Stimulated activated effector memory CD8-positive, alpha-beta T cell treated with anti-CD3 and anti-CD28 coated beads, Interleukin-12 subunit alpha, Interleukin-12 subunit beta, amount 100 ng/mL, for 72 hours (primary cell): ENCODE data around the gene STK24.
"Not testable (repeated sequence)": the region's sequence is repeated elsewhere in the genome, so short reads cannot be mapped to it uniquely, and the experiment has no call there.

Experiments used
- ATAC-seq: fragments of 150-1000 bp; cut with Tn5 transposase; 2 replicates; pipeline ENCODE4 v1.10.0; 2021
- DNase-seq, 2 donors: peaks; one replicate each; pipeline ENCODE4 v3.0.0; 2021 to 2022; ENCODE audit warnings: low spot score in 2 of 2
- H3K27ac Mint-ChIP-seq: one replicate; pipeline ENCODE4 v1.8.0; 2022; ENCODE audit warnings: mild to moderate bottlenecking, mixed read lengths
- H3K36me3 Mint-ChIP-seq: one replicate; pipeline ENCODE4 v1.8.0; 2022; ENCODE audit warnings: mild to moderate bottlenecking, mixed read lengths
- H3K4me1 Mint-ChIP-seq: one replicate; pipeline ENCODE4 v1.8.0; 2022; ENCODE audit warnings: mixed read lengths
- H3K4me3 Mint-ChIP-seq: one replicate; pipeline ENCODE4 v1.8.0; 2022; ENCODE audit warnings: mild to moderate bottlenecking, mixed read lengths
- H3K9me3 Mint-ChIP-seq: one replicate; pipeline ENCODE4 v1.8.0; 2022; ENCODE audit warnings: mixed read lengths

STK24 gene

GRCh38 chr13:98571955-98572662 is 4.8 kb downstream of the STK24 start:
- DNase-seq: peak in 1 of 2 donors; percentile 57
- Mint-ChIP-seq H3K36me3 (peaks cover 81% of the 10 kb centered on the region), H3K4me1 (peaks cover 70% of the 10 kb centered on the region)

GRCh38 chr13:98570929-98571372 is 6.0 kb downstream of the STK24 start:
- Mint-ChIP-seq H3K27ac (peak overlapping the region; percentile 91), H3K36me3 (peaks cover 88% of the 10 kb centered on the region)
- peak in 1 of 2 donors; percentile 58 for DNase-seq

More at GRCh38 chr13:98571955-98572662, 4.8 kb downstream of the STK24 start:
- H3K27ac Mint-ChIP-seq: peak overlapping the region; percentile 91
- H3K4me3 Mint-ChIP-seq: peak overlapping the region; percentile 87
- H3K9me3 Mint-ChIP-seq: peaks cover 3% of the 10 kb centered on the region
- ATAC-seq: peak; percentile 1

GRCh38 chr13:98569494-98570367 is 7.2 kb downstream of the STK24 start:
- not testable (repeated sequence) for H3K9me3 Mint-ChIP-seq, DNase-seq, ATAC-seq
- peaks cover 88% of the 10 kb centered on the region for H3K36me3 Mint-ChIP-seq
- H3K27ac Mint-ChIP-seq: peak overlapping the region; percentile 91
- H3K4me3 Mint-ChIP-seq: peak overlapping the region; percentile 87
- peaks cover 93% of the 10 kb centered on the region for H3K4me1 Mint-ChIP-seq

More at GRCh38 chr13:98570929-98571372, 6.0 kb downstream of the STK24 start:
- H3K4me1 Mint-ChIP-seq: peaks cover 82% of the 10 kb centered on the region
- H3K4me3 Mint-ChIP-seq: peak overlapping the region; percentile 87
- H3K9me3 Mint-ChIP-seq: peaks cover 3% of the 10 kb centered on the region
- ATAC-seq: peak; percentile 69

GRCh38 chr13:98568918-98569317 is 8.0 kb downstream of the STK24 start:
- Mint-ChIP-seq H3K4me3 (peak overlapping the region; percentile 87), H3K36me3 (peaks cover 88% of the 10 kb centered on the region), H3K27ac (peak overlapping the region; percentile 91), H3K4me1 (peaks cover 95% of the 10 kb centered on the region), H3K9me3 (peaks cover 3% of the 10 kb centered on the region)
- no peak for DNase-seq
- no peak for ATAC-seq

GRCh38 chr13:98567140-98567539 is 9.8 kb downstream of the STK24 start:
- H3K9me3 Mint-ChIP-seq: peaks cover 3% of the 10 kb centered on the region
- H3K4me3 Mint-ChIP-seq: peak overlapping the region; percentile 87

GRCh38 chr13:98565726-98566565 is 11.0 kb downstream of the STK24 start:
- peaks cover 3% of the 10 kb centered on the region for H3K9me3 Mint-ChIP-seq

More at GRCh38 chr13:98567140-98567539, 9.8 kb downstream of the STK24 start:
- H3K36me3 Mint-ChIP-seq: peaks cover 81% of the 10 kb centered on the region
- DNase-seq (no peak), ATAC-seq (no peak)
- H3K4me1 Mint-ChIP-seq: peaks cover 97% of the 10 kb centered on the region
- peak overlapping the region; percentile 91 for H3K27ac Mint-ChIP-seq

GRCh38 chr13:98564204-98564603 is 12.7 kb downstream of the STK24 start:
- ATAC-seq: peak; percentile 68
- Mint-ChIP-seq H3K27ac (peak overlapping the region; percentile 66), H3K4me3 (peak overlapping the region; percentile 79), H3K36me3 (peaks cover 89% of the 10 kb centered on the region), H3K9me3 (peaks cover 2% of the 10 kb centered on the region), H3K4me1 (peaks cover 94% of the 10 kb centered on the region)
- DNase-seq: no peak

More at GRCh38 chr13:98565726-98566565, 11.0 kb downstream of the STK24 start:
- H3K4me3 Mint-ChIP-seq: peak overlapping the region; percentile 87
- H3K36me3 Mint-ChIP-seq: peaks cover 83% of the 10 kb centered on the region
- no peak for DNase-seq
- ATAC-seq: no peak
- peak overlapping the region; percentile 91 for H3K27ac Mint-ChIP-seq
- peaks cover 97% of the 10 kb centered on the region for H3K4me1 Mint-ChIP-seq

- Mint-ChIP-seq H3K4me1 (peaks cover 94% of the 10 kb centered on the region), H3K4me3 (peak overlapping the region; percentile 79), H3K27ac (peak overlapping the region; percentile 66), H3K36me3 (peaks cover 80% of the 10 kb centered on the region), H3K9me3 (no peaks in the 10 kb centered on the region)
- ATAC-seq (peak; percentile 62), DNase-seq (no peak)
Measured at GRCh38 chr13:98563071-98563470, 13.8 kb downstream of the STK24 start.

GRCh38 chr13:98559169-98559568 is 17.7 kb downstream of the STK24 start:
- no peaks in the 10 kb centered on the region for H3K9me3 Mint-ChIP-seq
- ATAC-seq: no peak
- H3K27ac Mint-ChIP-seq: peak overlapping the region; percentile 50
- peaks cover 92% of the 10 kb centered on the region for H3K4me1 Mint-ChIP-seq
- peaks cover 70% of the 10 kb centered on the region for H3K36me3 Mint-ChIP-seq
- peak overlapping the region; percentile 13 for H3K4me3 Mint-ChIP-seq
- DNase-seq: no peak

- Mint-ChIP-seq H3K27ac (peak overlapping the region; percentile 79), H3K36me3 (peaks cover 75% of the 10 kb centered on the region), H3K4me1 (peaks cover 92% of the 10 kb centered on the region), H3K9me3 (no peaks in the 10 kb centered on the region), H3K4me3 (peak overlapping the region; percentile 41)
- DNase-seq: no peak
- ATAC-seq: no peak
Measured at GRCh38 chr13:98557937-98558792, 18.7 kb downstream of the STK24 start.

- peaks cover 71% of the 10 kb centered on the region for H3K36me3 Mint-ChIP-seq
- DNase-seq: no peak
- peaks cover 95% of the 10 kb centered on the region for H3K4me1 Mint-ChIP-seq
- ATAC-seq: peak; percentile 69
- H3K4me3 Mint-ChIP-seq: peak overlapping the region; percentile 41
- H3K27ac Mint-ChIP-seq: peak overlapping the region; percentile 79
- H3K9me3 Mint-ChIP-seq: no peaks in the 10 kb centered on the region
Measured at GRCh38 chr13:98556968-98557631, 19.8 kb downstream of the STK24 start.

- peaks cover 69% of the 10 kb centered on the region for H3K36me3 Mint-ChIP-seq
- no peak for DNase-seq
- no peaks in the 10 kb centered on the region for H3K9me3 Mint-ChIP-seq
- H3K4me3 Mint-ChIP-seq: peak overlapping the region; percentile 41
- peaks cover 95% of the 10 kb centered on the region for H3K4me1 Mint-ChIP-seq
- peak; percentile 48 for ATAC-seq
- H3K27ac Mint-ChIP-seq: peak overlapping the region; percentile 69
Measured at GRCh38 chr13:98556142-98556816, 20.6 kb downstream of the STK24 start.

- ATAC-seq (peak; percentile 76), DNase-seq (no peak)
- H3K4me3 Mint-ChIP-seq: peak overlapping the region; percentile 22
- H3K27ac Mint-ChIP-seq: peak overlapping the region; percentile 80
- H3K4me1 Mint-ChIP-seq: peaks cover 96% of the 10 kb centered on the region
- peaks cover 88% of the 10 kb centered on the region for H3K36me3 Mint-ChIP-seq
- H3K9me3 Mint-ChIP-seq: no peaks in the 10 kb centered on the region
Measured at GRCh38 chr13:98549728-98550317, 27.1 kb downstream of the STK24 start.
